H1 (cell line): ENCODE results near the gene RASL10B. TPM values are rescaled to one million over a fixed set of nuclear protein-coding genes. Genes with fewer than 3 reads are reported as not detected.

Source experiments
- CHD2 ChIP-seq: IDR thresholded peaks from 2 replicates; pipeline ENCODE4 v1.6.1; 2012; ENCODE audit warnings: low read length, improper control_type of control experiment
- EGR1 ChIP-seq: IDR thresholded peaks from 2 replicates; pipeline ENCODE4 v1.6.1; 2011; ENCODE audit warnings: low read depth, low read length, borderline replicate concordance
- EZH2 ChIP-seq: fragments of 200-600 bp; sonication (generic); IDR thresholded peaks from 2 replicates; pipeline ENCODE4 v1.7.1; 2012; ENCODE audit warnings: low read depth, mild to moderate bottlenecking, moderate library complexity, low read length, inconsistent platforms; ENCODE audit not compliant: severe bottlenecking
- TCF12 ChIP-seq: IDR thresholded peaks from 2 replicates; pipeline ENCODE4 v1.6.1; 2011; ENCODE audit warnings: low read depth, mild to moderate bottlenecking, low read length
- polyA plus RNA-seq, 7 experiments: library from polyadenylated mRNA; depleted of rRNA in 3 of 7; stranded (reverse) in 5 of 7; unstranded in 2 of 7; fragments of >200 nt in 5 of 7; fragments of 200-250 nt in 2 of 7; gene quantifications; 1 replicate in 5 of 7; 2 replicates in 1 of 7; 4 replicates in 1 of 7; pipeline versions ENCODE4 v1.2.1 to v1.2.3, GENCODE V29; 2011 to 2013; ENCODE audit warnings: missing spikeins in 2 of 7, mixed read lengths in 2 of 7
- total RNA-seq: library from RNA; stranded (reverse); fragmentation: NEBNext Ultra II Directional; extraction: Animal tissue kit (Norgen Biotek cat#: 25700); gene quantifications from 2 replicates; pipeline ENCODE4 v1.2.1, GENCODE V29; 2021

Gene RASL10B
- total and polyA plus RNA-seq, 2 of the 8 experiments (the other 6 are each of a cell fraction or from before 2014, with no cell fraction given): 17.5 to 22.8 TPM

DNA sequence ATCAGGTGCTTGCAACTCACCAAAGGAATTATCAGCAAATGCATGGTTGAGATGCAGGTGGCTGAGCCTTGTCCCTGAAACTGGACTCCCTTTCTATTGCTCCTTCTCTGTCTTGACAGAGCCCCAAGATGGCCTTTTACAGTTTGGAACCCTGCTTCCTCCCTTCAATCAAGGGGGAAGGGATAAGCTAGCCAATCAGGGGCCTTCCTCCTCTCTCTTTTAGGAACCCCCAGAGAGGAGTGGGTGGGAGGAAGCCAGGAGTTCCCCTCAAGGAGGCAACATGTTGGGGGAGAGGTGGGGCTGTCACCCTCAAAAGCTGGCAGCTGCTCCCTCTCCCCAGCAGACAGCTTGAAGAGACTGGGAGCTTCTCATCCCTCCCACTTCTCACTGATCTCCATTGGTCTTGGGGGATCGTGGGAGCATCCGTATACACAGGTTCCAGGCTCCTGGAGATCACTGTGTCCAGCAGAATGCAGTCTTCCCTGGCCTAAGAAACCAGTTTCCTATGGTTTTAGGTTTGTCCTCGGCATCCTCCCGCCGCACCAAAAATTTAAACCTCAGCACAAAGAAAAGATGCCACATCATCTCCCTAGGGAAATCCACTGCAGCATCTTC, 7.2 kb downstream of the RASL10B start (continued):
- no peak for TF ChIP-seq TCF12
- TF ChIP-seq EGR1: no peak
- no peak for TF ChIP-seq EZH2
- TF ChIP-seq CHD2: no peak
